GM06990 (cell line): ENCODE results near the gene ZNF680.

Experiments used
- DNase-seq: peaks from one replicate; pipeline ENCODE4 v3.0.0-alpha.2; 2011; ENCODE audit not compliant: insufficient read length; ENCODE audit errors: extremely low read depth
- H3K27me3 ChIP-seq: replicated peaks from 2 replicates; pipeline ENCODE4 v1.6.0; 2011; ENCODE audit warnings: low read length; ENCODE audit not compliant: control insufficient read depth, insufficient read depth
- H3K36me3 ChIP-seq: 2 replicates; pipeline ENCODE4 v1.5.1; 2011; ENCODE audit warnings: low read length; ENCODE audit not compliant: control insufficient read depth, insufficient read depth
- H3K4me3 ChIP-seq: replicated peaks from 2 replicates; pipeline ENCODE4 v1.5.1; 2011; ENCODE audit warnings: low read depth, mild to moderate bottlenecking, control low read depth, low read length
- CTCF ChIP-seq: IDR thresholded peaks from 2 replicates; pipeline ENCODE4 v1.5.1; 2011; ENCODE audit warnings: low read length, control low read depth, mild to moderate bottlenecking, inconsistent platforms; ENCODE audit not compliant: insufficient read depth, poor library complexity, severe bottlenecking

ZNF680 gene

DNA sequence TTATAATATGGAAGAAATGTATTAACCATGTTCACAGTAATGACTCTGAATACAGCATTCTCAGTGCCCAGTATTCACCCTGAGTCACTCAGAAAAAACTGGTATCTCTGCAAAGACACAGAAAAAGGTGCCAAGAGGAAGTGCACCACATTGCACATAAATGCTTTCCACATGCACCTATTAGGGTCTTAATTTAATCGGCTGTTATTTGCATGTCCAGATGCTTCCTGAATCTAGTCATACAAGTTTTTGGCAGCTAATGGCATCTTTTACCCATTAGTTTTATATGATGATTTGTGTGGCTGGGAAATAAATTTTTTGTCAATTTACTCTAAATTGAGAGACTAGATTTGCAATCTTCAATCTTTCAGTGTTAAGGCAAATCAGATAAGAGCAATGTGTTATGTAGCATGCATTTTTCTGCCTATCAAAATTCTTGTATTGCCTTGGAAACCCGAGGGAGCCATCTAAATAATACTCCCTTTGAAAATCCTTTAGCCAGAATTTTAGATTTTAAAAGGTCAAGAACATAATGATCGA lies 58.2 kb downstream of the ZNF680 start:
- Histone ChIP-seq H3K36me3 (no peaks in the 10 kb centered on the region), H3K4me3 (no peak overlapping the region), H3K27me3 (no peaks in the 10 kb centered on the region)
- no peak for DNase-seq
- no peak for TF ChIP-seq CTCF

GRCh38 chr7:64498270-64498669 lies 64.6 kb downstream of the ZNF680 start:
- TF ChIP-seq CTCF, result no peak
- no peaks in the 10 kb centered on the region for H3K27me3 ChIP-seq

DNA sequence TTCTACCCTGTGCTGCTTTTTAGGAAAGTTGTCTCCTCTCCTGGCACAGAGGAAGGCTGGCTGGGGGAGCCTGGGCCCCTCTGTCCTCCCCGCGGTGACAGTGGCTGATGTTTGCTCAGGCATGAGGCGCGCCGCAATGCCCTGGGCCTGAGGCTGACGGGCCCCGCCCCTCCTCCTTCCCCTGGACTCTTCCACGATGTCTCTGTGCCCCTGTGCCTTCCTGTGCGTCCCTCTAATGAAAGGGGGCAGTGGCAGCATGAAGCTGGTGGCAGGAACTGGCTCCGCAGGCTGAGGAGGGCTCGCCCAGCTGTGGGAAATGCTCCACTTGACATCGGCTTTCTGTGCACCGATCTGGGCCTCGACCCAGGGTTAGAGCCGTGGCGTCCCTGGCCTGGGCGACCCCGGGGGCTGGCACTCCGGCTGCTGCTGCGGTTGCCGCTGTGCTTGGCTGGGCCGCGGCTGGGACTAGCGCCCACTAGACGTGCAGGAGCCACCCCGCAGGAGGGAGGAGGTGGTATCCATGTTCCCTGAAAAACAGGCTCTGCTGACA lies 67.9 kb downstream of the ZNF680 start:
- H3K36me3 ChIP-seq, result no peaks in the 10 kb centered on the region
- no peaks in the 10 kb centered on the region for H3K27me3 ChIP-seq
- no peak for TF ChIP-seq CTCF
- peak; percentile 1 for DNase-seq
- H3K4me3 ChIP-seq, result no peak overlapping the region

More at GRCh38 chr7:64498270-64498669, 64.6 kb downstream of the ZNF680 start:
- Histone ChIP-seq H3K4me3 (no peak overlapping the region), H3K36me3 (no peaks in the 10 kb centered on the region)
- DNase-seq, result no peak

GRCh38 chr7:64485623-64486022 lies 77.2 kb downstream of the ZNF680 start:
- Histone ChIP-seq H3K4me3 (no peak overlapping the region), H3K27me3 (no peaks in the 10 kb centered on the region), H3K36me3 (no peaks in the 10 kb centered on the region)
- DNase-seq, result no peak
- TF ChIP-seq CTCF, result no peak
